Measurements from ENCODE around the gene TSPAN2. TPM values are rescaled to one million over a fixed set of nuclear protein-coding genes. Genes with fewer than 3 reads are reported as not detected.

Gene TSPAN2
- total and polyA plus RNA-seq, 2 of the 4 experiments (the other 2 are of a cell fraction): 0.18 to 0.60 TPM

DNA sequence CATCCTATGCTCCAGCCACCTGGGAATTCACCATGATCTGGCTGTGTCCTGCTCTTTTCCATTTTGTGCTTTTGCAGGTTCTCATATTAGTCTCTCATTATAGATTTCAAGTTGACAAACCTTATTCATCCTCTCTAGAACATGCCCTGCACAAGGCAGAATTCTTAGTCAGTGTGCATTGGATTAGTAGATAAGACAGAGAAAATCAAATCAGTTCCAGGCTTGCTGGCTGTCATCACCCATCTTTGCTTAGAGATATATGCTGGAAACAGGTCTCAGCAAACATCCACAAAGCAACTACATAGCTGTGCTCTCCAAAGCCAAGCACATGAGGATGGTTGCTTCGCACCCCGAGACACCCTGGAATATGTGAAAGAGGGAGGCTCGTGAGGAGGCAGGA, 24.8 kb downstream of the TSPAN2 start:
- Histone ChIP-seq H4K91ac (ENCODE audit: insufficient read depth, low read depth, low read length) (no peak overlapping the region), H3K4me2 (ENCODE audit: low read depth, low read length) (no peak overlapping the region), H3K4me3 (ENCODE audit: insufficient read depth, low read depth, low read length) (no peak overlapping the region), H3K9me3 (ENCODE audit: control insufficient read depth, insufficient read depth, low read length) (no peaks in the 10 kb centered on the region), H2BK15ac (ENCODE audit: low read depth, low read length) (no peak overlapping the region), H2BK120ac (ENCODE audit: low read depth, low read length) (no peak overlapping the region), H3K9ac (ENCODE audit: low read depth, low read length) (no peak overlapping the region), H3K27ac (ENCODE audit: insufficient read depth, low read length) (no peak overlapping the region), H4K5ac (ENCODE audit: low read depth, low read length) (no peak overlapping the region), H4K8ac (ENCODE audit: low read depth in 2 of 2, low read length in 2 of 2) (no peak overlapping the region), H2BK20ac (ENCODE audit: low read depth, low read length) (no peak overlapping the region), H3K36me3 (ENCODE audit: control insufficient read depth, insufficient read depth, low read length) (no peaks in the 10 kb centered on the region), H3K79me1 (ENCODE audit: low read depth in 1 of 2, low read length in 2 of 2) (no peaks in the 10 kb centered on the region), H2AK5ac (ENCODE audit: low read depth, low read length) (no peak overlapping the region), H2AK9ac (replicated peaks; ENCODE audit: low read depth, low read length, poor library complexity) (no peak overlapping the region), H3K23ac (ENCODE audit: low read depth, low read length) (no peak overlapping the region), H3K18ac (ENCODE audit: low read depth, low read length) (no peak overlapping the region), H2AFZ (replicated peaks; ENCODE audit: low read length, poor library complexity) (no peak overlapping the region), H3K9me1 (ENCODE audit: insufficient read depth, low read length) (no peaks in the 10 kb centered on the region), H2BK5ac (ENCODE audit: low read depth, low read length, poor library complexity, severe bottlenecking) (no peak overlapping the region), H3K56ac (ENCODE audit: extremely low read depth, insufficient read depth, low read length) (no peak overlapping the region), H3K27me3 (ENCODE audit: control insufficient read depth, insufficient read depth, low read length) (no peaks in the 10 kb centered on the region), H3K14ac (replicated peaks; ENCODE audit: low read depth, low read length) (no peak overlapping the region), H3K4me1 (ENCODE audit: control insufficient read depth, insufficient read depth, low read length) (no peaks in the 10 kb centered on the region; the same call in 1 of the 2 replicates), H3K4ac (ENCODE audit: low read depth, low read length) (no peak overlapping the region), H4K20me1 (ENCODE audit: insufficient read depth, low read length) (no peaks in the 10 kb centered on the region)
- TF ChIP-seq MAZ (IDR thresholded peaks at IDR 0.05; ENCODE audit: borderline replicate concordance, low read depth, low read length): no peak
- TF ChIP-seq, protein P1, sequence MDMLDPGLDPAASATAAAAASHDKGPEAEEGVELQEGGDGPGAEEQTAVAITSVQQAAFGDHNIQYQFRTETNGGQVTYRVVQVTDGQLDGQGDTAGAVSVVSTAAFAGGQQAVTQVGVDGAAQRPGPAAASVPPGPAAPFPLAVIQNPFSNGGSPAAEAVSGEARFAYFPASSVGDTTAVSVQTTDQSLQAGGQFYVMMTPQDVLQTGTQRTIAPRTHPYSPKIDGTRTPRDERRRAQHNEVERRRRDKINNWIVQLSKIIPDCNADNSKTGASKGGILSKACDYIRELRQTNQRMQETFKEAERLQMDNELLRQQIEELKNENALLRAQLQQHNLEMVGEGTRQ (IDR thresholded peaks at IDR 0.05; ENCODE audit: low read depth, low read length): no peak
- TF ChIP-seq, protein P2, sequence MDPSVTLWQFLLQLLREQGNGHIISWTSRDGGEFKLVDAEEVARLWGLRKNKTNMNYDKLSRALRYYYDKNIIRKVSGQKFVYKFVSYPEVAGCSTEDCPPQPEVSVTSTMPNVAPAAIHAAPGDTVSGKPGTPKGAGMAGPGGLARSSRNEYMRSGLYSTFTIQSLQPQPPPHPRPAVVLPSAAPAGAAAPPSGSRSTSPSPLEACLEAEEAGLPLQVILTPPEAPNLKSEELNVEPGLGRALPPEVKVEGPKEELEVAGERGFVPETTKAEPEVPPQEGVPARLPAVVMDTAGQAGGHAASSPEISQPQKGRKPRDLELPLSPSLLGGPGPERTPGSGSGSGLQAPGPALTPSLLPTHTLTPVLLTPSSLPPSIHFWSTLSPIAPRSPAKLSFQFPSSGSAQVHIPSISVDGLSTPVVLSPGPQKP (IDR thresholded peaks at IDR 0.05; ENCODE audit: borderline replicate concordance, low read depth, low read length): no peak
- no peak for TF ChIP-seq CEBPB (IDR thresholded peaks at IDR 0.05; ENCODE audit: low read depth, low read length)
- no peak for TF ChIP-seq POLR2A (IDR thresholded peaks at IDR 0.05; ENCODE audit: low read depth, low read length)
- TF ChIP-seq RCOR1 (IDR thresholded peaks at IDR 0.05; ENCODE audit: insufficient replicate concordance, low read length): no peak
- no TSS peak for BruUV-seq (replicated peaks)
- intact Hi-C loops (cut with micrococcal nuclease) (no loop called here), dilution Hi-C loops (cut with HindIII; ENCODE audit: low sequenced_read_pairs, unreplicated experiment) (no loop called here), in situ Hi-C loops (cut with MboI; ENCODE audit: low sequenced_read_pairs) (no loop called here)
- POLR2A ChIA-PET (ENCODE audit: unreplicated experiment): no interaction called here
- CTCF ChIA-PET: interaction anchor here (1.6 kb wide), 1 partner anchor 12 kb away, joined by 6 read pairs; no protein-coding TSS in a partner anchor
- no peak for ATAC-seq (ENCODE audit: low read depth)
- 100% methylated on average over 1 of the region's 3 CpGs; no CpG with 5 or more reads in 1 of the 2 experiments for whole genome bisulfite sequencing, 2 experiments (ENCODE audit: extremely low coverage in 2 of 2, insufficient read length in 1 of 2)
- no peak for DNase-seq

All from IMR-90 (cell line).